HG02884 (cell line): ENCODE measurements around the gene TTC39B.

ENCODE experiments used
- ATAC-seq: cut with Tn5 transposase; IDR thresholded peaks from one replicate; pipeline ENCODE4 v1.9.1; 2021; ENCODE audit warnings: mild to moderate bottlenecking, moderate library complexity; ENCODE audit not compliant: unreplicated experiment

TTC39B gene

DNA sequence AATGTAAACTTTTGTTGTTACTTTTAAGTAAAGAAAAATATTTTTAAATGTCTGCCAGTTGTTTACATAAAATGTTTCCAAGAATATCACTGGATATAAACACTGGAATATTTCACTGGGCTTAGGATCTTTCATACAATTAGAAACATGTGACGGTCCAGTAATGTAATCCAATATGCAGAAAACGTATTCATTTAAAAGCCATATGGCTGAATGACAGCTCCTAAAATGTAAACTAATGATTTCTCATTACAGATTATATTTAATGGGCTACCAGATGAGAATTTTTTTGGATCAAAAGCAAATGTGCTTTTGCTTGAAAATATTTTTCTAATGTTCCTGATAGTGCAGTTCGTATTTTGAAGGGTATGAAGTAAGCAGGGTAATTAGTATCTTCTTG, 124.3 kb downstream of the TTC39B start:
- no peak for ATAC-seq

DNA sequence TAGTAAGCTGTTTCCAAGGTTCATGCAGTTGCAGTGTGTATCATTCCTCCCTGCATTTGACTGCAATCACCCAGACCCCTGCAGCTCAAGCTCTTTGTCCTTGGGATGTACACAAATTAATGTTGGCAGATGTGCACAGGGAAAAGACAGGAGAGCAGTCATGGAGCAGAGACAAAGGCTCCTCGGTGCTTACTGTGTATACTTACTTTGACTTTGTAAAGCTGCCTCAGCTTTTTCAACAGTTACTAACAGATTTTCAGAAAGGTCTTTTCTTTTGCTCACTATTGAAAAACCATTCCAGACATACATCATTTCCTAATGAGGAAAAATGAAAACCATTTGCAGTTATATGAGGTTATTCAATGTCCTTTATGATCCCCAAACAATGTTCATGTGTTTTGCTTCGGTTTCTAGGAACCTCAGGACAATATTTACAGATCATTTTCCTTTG, 124.9 kb downstream of the TTC39B start:
- ATAC-seq: no peak

- ATAC-seq: peak; percentile 87
These were observed 126.9 kb downstream of the TTC39B start for GRCh38 chr9:15180124-15180523.

DNA sequence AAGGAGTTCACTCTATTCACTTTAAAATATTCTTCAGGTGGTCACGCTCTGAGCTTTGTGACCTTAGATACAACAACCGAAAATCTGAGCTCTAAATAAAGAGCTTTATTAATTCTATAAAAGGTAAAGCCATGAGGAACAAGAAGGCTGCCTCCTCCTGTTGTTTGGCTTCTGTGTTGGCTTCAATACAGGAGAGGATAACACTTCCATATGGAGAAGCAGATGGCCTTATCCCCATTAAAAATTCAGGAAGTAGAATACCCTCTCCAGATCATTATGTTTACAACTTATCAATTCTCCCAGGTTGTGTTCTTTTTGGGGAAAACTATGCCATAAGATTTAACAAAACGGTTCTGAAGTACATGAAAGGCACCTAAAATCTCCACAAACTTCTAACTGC, 128.4 kb downstream of the TTC39B start:
- no peak for ATAC-seq

GRCh38 chr9:15176836-15177235, 130.2 kb downstream of the TTC39B start:
- ATAC-seq: no peak

GRCh38 chr9:15163931-15164330, 143.1 kb downstream of the TTC39B start:
- no peak for ATAC-seq

GRCh38 chr9:15161753-15162152, 145.3 kb downstream of the TTC39B start:
- no peak for ATAC-seq

DNA sequence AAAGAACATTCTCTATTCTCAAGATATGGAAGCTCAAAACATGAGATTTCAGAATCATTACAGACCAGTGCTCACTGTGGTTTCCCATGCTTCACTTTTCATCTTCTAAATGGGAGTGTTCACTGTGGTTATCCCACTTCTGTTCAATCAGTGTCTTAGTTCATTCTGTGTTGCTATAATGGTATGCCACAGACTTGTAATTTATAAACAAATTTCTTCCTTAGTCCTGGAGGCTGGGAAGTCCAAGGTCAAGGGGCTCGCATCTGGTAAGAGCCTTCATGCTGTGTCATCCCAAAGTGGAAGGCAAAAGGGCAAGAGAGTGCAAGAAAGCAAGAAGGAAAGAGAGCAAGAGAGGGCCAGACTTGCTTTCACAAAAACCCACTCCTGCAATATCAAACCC, 146.3 kb downstream of the TTC39B start:
- ATAC-seq: no peak

DNA sequence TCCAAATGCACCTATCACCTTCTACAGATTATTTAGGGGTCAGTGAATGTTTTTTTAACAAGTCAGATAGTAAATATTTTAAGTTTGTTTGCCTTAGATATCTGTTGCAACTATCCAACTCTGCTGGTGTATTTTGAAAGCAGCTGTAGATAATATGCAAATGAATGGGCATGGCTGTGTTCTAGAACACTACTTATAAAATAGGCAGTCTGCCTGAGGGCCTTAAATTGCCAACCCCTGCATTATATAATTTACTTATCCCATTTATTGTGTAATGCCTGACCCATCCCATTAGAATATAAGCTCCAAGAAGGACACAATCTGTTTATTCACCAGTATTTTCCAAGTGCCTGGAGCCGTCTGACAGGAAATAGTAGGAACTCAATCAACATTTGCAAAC, 149.0 kb downstream of the TTC39B start:
- no peak for ATAC-seq

DNA sequence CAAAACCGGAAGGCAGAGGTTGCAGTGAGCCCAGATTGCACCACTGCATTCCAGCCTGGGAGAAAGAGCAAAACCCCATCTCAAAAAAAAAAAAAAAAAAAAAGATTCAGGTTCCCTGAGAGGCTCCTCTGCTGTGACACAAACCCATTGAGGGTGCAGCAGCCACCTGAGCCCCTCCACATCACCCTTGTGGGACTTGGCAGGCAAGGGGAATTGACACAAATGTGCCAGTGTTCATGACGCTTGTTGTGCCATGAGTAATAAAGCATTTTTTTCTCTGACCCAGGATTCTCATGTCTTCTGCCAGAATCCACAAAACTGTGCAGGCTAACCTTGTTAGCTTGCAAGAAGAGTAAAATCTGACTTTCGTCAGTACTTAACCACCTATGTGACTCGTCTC, 149.6 kb downstream of the TTC39B start:
- ATAC-seq: no peak

GRCh38 chr9:15156241-15156640, 150.8 kb downstream of the TTC39B start:
- no peak for ATAC-seq

DNA sequence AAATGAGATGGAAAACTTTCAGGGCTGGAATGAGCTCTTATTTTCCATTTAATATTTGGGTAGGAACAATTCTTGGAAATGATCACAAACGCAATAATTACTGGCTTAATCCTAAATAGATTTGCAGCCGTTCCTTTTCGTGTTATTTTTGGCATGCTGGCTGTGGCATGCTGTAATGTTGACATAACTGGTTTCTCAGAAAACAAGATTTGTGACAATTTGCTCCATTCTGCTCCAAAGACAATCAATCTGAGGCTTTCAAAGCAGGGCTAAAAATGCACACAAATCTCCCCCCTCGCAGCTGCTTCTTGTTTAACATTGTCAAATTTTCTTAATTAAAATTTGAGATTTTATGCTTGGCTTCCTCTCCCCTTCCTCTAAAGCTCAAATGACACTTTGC, 151.2 kb downstream of the TTC39B start:
- no peak for ATAC-seq

GRCh38 chr9:15155323-15155722, 151.7 kb downstream of the TTC39B start:
- ATAC-seq: no peak

DNA sequence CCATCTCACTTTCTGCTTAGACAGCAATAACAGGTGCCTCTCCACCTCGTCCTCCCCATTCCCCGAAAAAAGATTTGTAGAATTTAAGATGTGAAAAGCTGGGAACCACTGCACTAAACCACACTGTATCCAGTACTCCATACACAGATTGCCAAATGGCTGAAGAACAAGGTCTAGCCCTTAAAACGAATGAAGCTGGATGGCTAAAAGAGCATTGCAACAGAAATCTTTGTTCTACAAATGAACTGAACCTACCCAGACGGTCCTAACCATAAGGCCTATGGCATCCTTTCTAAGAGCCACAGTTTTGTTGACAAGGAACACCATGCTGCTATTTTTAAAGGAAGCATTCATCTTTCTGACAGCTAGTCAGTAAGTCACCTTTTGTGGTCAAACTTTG, 152.3 kb downstream of the TTC39B start:
- no peak for ATAC-seq

DNA sequence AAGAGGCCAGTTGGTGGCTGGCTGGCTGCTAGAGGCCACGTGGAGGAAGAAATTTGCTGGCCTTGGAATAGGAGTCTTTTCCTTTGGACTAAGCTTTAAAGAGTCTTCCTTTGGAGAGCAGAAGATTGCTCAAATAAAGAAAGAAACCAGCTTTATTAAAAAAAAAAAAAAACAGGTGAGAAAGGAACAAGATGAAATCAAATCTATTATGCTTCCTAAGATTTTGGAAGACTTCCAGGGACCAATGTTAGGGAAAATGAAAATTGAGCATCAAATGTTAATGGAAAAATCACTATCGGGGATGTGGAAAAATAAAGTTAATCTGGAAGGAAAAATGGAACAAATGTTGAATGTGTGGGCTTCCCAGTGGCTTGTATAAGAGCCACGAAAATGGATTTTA, 153.1 kb downstream of the TTC39B start:
- no peak for ATAC-seq

DNA sequence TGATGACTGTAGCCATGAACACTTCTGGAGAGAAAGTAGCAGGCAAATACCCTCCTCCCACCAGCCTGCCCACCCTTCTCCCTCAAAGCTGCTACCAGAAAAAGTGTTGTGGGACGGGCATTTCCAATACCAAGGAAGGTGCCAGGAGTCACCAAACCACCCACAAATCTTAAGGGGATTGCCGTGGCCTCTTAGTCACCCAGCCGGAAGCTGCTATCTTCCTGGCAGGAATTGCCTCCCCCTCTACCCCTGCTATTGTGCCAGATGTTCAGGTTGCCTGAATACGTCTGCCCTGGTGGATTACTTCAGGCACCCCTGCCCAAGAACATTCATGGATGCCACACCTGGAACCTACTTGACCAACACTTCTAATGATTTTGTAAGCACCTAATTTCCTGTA, 156.1 kb downstream of the TTC39B start:
- no peak for ATAC-seq

DNA sequence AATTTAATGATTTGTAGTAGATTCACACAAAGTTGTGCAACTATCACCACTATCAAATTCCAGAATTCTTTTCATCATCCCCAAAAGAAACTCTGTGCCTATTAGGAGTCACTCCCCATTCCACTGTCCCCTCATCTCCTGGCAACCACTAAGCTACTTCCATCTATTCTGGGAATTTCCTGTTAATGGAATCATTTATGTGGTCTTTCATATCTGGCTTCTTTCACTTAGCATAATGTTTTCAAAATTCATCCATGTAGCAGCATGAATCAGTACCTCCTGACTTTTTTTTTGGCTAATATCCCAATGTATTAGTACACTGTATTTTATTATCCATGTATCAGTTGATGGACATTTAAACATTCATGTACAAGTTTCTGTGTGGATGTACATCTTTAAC, 157.6 kb downstream of the TTC39B start:
- no peak for ATAC-seq

GRCh38 chr9:15146268-15146700, 160.7 kb downstream of the TTC39B start:
- ATAC-seq: no peak

DNA sequence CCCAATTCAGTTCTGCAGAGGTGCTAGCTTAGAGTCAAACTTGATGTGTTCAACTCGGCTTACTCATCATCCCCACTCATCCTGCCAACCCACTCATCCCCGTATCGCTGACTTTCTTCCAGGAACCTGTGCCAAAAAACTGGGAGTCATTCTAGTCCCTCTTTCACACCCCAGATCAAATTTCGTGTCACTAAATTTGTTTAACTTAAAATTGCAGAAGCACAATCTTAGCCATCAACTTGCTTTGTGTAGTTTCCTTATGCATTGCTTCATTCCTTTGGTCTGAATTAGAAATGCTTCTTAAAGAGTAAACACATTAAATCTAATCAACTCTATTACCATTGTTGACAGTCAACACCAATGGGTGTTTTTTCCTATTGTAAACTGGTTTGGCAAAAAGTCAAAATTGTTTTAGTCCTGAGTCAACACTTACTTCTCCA, 162.4 kb downstream of the TTC39B start:
- ATAC-seq: no peak

DNA sequence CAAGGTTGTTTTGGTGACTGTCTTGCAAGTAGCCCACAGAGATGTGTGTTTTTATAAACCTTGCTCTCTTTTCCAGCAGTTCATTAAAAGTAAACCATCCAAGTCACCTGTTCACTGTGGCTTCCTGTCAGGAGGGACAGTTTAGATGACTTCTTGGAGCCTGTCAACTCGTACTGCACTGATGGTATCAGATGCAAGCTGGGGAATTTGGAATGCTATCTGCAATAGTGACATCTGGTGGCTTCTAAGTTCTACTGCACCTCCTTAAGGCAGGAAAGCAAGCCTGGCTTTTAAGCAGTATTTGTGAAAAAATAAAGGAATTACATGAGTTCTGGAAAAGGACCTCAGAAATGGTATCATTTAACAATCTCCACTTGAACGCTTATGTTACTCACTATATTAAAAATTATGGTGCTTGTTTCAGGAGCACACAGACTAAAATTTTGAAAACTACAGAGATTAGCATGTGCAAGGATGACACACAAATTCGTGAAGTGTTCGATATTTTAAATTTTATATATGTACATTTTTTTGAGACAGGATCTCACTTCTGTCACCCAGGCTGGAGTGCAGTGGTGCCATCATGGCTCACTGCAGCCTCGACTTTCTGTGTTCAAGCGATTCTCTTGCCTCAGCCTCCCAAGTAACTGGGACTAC, 164.0 kb downstream of the TTC39B start:
- ATAC-seq: peak; percentile 91

GRCh38 chr9:15140051-15140450, 167.0 kb downstream of the TTC39B start:
- no peak for ATAC-seq

GRCh38 chr9:15139469-15139868, 167.5 kb downstream of the TTC39B start:
- no peak for ATAC-seq

GRCh38 chr9:15138357-15138686, 168.7 kb downstream of the TTC39B start:
- no peak for ATAC-seq
